Muscle layer of colon (tissue), 2 donors: Measurements from ENCODE around the gene FZD2.
"Not testable (repeated sequence)": the region's sequence is repeated elsewhere in the genome, so short reads cannot be mapped to it uniquely, and the experiment has no call there.

ENCODE experiments used
- H3K27ac ChIP-seq: one replicate; pipeline ENCODE4 v1.7.0; 2013; ENCODE audit warnings: low read depth, mild to moderate bottlenecking, low read length, moderate library complexity
- H3K27me3 ChIP-seq, 2 donors: one replicate each; pipeline ENCODE4 v1.7.0; 2013; ENCODE audit warnings: low read length in 2 of 2, mild to moderate bottlenecking in 2 of 2; ENCODE audit not compliant: insufficient read depth in 2 of 2, control insufficient read depth in 1 of 2
- H3K36me3 ChIP-seq: one replicate; pipeline ENCODE4 v1.7.0; 2013; ENCODE audit warnings: mild to moderate bottlenecking, low read length; ENCODE audit not compliant: insufficient read depth
- H3K4me1 ChIP-seq: one replicate; pipeline ENCODE4 v1.7.0; 2013; ENCODE audit warnings: mild to moderate bottlenecking, low read length; ENCODE audit not compliant: insufficient read depth
- H3K4me3 ChIP-seq, 2 donors: one replicate each; pipeline ENCODE4 v1.7.0; 2013; ENCODE audit warnings: low read length in 2 of 2, low read depth in 1 of 2, mild to moderate bottlenecking in 1 of 2, moderate library complexity in 1 of 2
- H3K9ac ChIP-seq: one replicate; pipeline ENCODE4 v1.7.0; 2013; ENCODE audit warnings: low read length
- H3K9me3 ChIP-seq: one replicate; pipeline ENCODE4 v1.7.0; 2013; ENCODE audit warnings: mild to moderate bottlenecking, low read length
- donor health status: abdominal sarcoma.
- donor health status: Adenocarcinoma of cecum.

FZD2 gene

DNA sequence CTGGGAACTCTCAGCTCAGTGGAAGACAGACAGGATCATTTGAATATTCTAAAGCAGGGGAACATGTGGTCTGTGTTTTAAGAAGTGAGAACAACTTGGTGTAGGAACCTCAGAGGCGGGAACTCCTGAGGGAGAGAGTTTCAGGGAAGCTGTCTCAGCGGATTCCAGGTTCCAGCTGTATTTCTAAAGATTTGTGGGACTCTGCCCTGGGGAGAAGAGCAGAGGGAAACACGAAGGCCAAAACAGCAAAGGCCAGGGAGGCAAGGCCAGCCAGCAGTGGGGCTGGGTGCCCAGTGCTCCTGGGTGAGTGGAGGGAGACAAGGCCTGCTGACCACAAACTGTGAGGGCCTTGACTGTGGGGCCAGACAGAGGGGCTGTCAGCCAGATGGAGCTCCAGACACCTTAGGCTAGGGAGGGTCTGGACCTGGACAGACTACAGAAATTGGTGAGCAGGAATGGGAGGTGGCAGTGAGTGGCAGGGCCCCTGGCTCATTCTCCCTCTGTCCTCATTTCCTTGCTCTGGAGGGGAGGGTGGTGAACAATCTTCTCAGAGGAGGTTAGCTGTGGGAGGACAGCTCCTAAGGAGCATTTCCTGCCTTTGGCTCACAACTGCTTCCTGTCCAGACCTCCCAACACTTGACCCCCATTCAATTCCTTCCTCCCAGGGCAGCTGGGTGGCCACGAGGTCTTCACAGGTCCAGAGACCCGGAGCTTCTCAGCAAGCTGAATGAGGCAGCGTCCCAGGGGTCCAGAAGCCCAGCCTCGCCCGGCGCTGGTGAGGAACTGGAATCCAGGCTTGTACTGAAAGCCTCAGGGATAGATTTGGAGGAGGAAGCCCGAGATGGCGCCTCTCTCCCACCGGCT is 21.0 kb upstream of the FZD2 start:
- H3K4me3 ChIP-seq = no peak overlapping the region

DNA sequence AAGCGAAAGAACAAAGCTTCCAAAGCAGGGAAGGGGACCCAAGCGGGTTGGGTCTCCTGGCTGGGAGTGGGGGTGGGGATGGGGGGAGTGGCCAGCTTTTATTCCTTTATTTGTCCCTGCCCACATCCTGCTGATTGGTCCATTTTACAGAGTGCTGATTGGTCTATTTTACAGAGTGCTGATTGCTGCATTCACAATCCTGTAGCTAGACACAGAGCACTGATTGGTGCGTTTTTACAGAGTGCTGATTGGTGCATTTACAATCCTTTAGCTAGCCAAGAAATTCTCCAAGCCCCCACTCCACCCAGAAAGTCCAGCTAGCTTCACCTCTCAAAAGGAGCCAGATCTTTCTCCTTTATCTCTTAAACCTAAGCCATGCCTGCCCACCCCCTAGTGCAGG is 19.4 kb upstream of the FZD2 start:
- H3K9ac ChIP-seq, H3K9me3 ChIP-seq, H3K4me3 ChIP-seq, H3K27me3 ChIP-seq, H3K36me3 ChIP-seq, H3K27ac ChIP-seq: not testable (repeated sequence)
- peaks cover 12% of the 10 kb centered on the region for H3K4me1 ChIP-seq

More for the DNA sequence above, 21.0 kb upstream of the FZD2 start:
- H3K9ac ChIP-seq = no peak overlapping the region
- H3K9me3 ChIP-seq = no peaks in the 10 kb centered on the region
- no peak overlapping the region for H3K27ac ChIP-seq
- H3K27me3 ChIP-seq = no peaks in the 10 kb centered on the region
- H3K36me3 ChIP-seq = no peaks in the 10 kb centered on the region
- peaks cover 12% of the 10 kb centered on the region for H3K4me1 ChIP-seq

- Histone ChIP-seq H3K9ac (no peak overlapping the region), H3K4me1 (no peaks in the 10 kb centered on the region), H3K27me3 (no peaks in the 10 kb centered on the region), H3K9me3 (no peaks in the 10 kb centered on the region), H3K36me3 (no peaks in the 10 kb centered on the region), H3K27ac (no peak overlapping the region), H3K4me3 (no peak overlapping the region)
These were observed 17.6 kb upstream of the FZD2 start for GRCh38 chr17:44539673-44540072.

DNA sequence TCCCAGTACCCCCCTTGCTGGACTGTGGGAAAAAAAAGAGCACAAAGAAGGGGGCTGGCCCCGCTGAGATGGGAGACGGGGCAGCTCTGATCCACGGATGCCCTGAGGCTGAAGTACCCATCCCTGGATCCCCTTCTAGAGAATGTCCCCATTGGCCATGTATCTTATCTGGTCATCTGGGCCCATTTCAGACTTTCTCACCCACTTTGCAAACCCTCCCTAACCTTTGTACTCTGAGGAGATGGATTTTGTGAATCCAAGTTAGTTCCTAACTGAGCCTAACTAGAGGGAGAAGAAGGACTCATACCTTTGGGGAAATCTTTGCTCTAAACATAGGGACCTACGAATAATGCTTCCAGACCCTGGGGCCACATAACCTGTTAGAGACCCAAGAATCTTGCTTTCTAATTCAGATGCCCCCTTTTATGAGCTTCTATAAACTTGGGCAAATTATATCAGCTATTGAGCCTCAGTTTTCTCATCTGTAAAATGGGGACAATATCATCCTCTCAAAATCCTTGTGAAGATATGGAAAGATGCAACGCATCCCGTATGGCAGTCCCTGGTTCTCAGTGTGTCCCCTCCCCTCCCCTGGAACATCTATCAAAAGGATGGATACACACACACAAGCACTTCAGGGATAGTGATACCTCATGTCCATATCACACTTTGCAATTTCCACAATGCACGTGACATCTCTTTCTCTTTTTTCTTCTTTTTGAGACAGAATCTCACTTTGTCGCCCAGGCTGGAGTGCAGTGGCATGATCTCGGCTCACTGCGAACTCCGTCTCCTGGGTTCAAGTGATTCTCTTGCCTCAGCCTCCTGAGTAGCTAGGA is 16.8 kb upstream of the FZD2 start:
- H3K9ac ChIP-seq = no peak overlapping the region
- H3K27ac ChIP-seq = no peak overlapping the region
- H3K27me3 ChIP-seq = no peaks in the 10 kb centered on the region
- H3K4me1 ChIP-seq = no peaks in the 10 kb centered on the region
- H3K4me3 ChIP-seq = no peak overlapping the region
- H3K9me3 ChIP-seq = no peaks in the 10 kb centered on the region
- H3K36me3 ChIP-seq = no peaks in the 10 kb centered on the region

DNA sequence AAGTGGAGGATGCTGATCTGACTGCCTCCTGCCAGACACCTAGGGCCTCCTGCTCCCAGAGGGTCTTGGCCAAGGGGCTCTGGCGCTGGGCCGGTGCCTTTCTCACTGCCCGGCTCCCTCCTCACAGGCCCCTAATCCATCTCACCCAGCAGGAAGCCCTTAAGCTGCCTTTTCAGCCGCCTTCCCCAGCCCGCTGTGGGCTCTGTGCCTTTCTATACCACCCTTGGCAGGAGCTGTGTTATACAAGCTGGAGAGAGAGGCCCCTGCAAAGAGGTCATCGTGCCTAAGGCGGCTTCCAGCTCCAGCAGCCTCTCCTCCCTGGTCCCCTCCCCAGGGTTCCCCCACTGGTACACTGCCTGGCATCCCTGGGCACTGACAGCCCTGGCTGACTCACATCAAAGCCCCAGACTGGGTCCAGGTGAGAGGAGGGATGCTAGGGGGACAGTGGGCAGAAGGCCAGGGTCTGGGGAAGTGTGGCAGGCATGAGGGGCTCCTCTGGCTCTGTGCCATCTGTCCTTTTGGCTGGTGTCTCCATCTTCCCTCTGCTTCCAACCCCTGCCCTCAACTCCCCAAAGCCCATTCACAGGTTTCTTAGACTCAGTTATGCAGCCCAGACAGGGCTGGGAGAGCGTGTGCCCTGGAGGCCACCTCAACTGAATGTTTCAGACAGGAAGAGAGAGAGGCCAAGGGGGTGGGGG is 15.3 kb upstream of the FZD2 start:
- Histone ChIP-seq H3K27ac (no peak overlapping the region), H3K27me3 (no peaks in the 10 kb centered on the region), H3K4me1 (no peaks in the 10 kb centered on the region), H3K36me3 (no peaks in the 10 kb centered on the region), H3K4me3 (no peak overlapping the region), H3K9me3 (no peaks in the 10 kb centered on the region), H3K9ac (no peak overlapping the region)

- Histone ChIP-seq H3K36me3 (no peaks in the 10 kb centered on the region), H3K27me3 (no peaks in the 10 kb centered on the region), H3K4me3 (peak overlapping the region in 1 of 2 donors; percentile 27), H3K27ac (no peak overlapping the region), H3K9ac (no peak overlapping the region), H3K4me1 (no peaks in the 10 kb centered on the region), H3K9me3 (no peaks in the 10 kb centered on the region)
These were observed 13.9 kb upstream of the FZD2 start for GRCh38 chr17:44543213-44543904.

DNA sequence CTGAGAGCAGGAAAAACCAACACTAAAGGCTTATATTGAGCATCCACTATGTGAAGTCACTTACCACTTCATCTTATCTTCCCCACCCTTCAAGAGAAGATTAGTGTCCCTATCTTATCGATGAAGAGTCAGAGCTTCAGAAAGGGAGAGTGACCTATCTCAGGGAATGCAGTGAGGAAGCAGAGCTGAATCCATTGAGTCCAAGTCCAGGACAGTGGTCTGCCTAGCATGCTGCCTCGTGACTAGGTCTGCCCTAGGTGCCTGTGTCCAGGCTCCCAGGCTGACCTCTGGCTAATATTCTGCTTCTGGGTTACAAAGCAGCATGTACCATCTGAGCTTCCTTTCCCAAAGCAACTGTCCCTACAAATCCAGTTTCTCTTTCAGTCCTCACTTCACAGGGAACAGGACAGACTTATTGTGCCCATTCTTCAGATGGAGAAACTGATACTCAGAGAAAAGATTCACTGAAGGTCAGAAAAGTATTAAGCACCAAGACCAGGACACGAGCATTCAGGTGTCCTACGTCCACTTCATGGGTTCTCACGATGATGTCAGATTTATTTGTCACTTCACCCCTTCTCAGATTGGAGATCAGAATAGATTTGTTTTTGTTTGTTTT is 13.3 kb upstream of the FZD2 start:
- Histone ChIP-seq H3K36me3 (no peaks in the 10 kb centered on the region), H3K9ac (no peak overlapping the region), H3K4me1 (no peaks in the 10 kb centered on the region), H3K9me3 (no peaks in the 10 kb centered on the region), H3K4me3 (no peak overlapping the region), H3K27ac (no peak overlapping the region), H3K27me3 (no peaks in the 10 kb centered on the region)

DNA sequence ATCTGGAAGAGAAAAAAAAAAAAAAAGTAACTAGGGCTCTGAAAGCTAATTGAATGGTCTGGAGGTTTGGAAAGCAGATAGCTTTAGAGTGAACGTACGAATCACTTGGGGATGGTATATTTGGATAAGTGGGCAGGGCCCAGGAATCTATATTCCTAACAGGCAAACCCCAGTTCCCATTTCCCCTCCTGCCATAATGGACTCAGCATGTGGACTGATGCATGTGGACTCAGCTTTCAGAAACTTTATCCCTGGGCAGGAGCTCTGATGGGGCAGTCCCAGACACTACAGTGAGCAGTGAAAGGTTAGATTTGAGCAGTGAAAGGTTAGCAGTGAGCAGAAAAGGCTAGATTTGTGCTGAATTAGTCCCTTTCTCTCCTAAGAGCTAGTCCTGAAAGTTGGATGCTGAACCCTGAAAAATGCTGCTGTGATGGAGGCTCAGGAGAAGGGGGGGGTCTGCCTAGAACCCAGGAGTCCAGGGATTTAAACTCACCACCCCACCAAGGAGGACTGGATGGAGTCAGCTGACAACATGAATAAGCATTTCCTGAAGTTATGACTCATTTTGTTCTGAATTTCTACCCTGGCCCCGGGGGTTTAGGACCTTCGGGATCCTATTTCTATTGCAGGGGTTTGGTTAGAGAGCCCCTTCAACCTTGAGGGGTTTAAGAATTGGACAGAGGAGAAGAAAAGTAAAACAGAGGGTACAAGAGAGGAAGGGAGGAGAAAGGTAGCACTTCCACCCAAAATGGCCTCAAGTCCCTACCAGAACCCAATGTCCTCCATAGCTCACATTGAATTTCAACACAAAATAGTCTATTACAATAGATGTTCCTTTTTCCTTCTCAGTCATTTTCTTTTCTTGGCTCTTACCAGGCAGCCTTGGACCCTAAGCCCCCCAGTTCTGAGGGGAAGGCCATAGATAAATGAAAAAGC is 10.3 kb upstream of the FZD2 start:
- Histone ChIP-seq H3K36me3 (no peaks in the 10 kb centered on the region), H3K9me3 (no peaks in the 10 kb centered on the region), H3K9ac (no peak overlapping the region), H3K27me3 (no peaks in the 10 kb centered on the region), H3K4me3 (no peak overlapping the region), H3K27ac (no peak overlapping the region), H3K4me1 (no peaks in the 10 kb centered on the region)

- Histone ChIP-seq H3K4me3 (no peak overlapping the region), H3K9me3 (no peaks in the 10 kb centered on the region), H3K9ac (no peak overlapping the region), H3K27ac (no peak overlapping the region), H3K4me1 (no peaks in the 10 kb centered on the region), H3K27me3 (no peaks in the 10 kb centered on the region), H3K36me3 (no peaks in the 10 kb centered on the region)
These were observed 9.5 kb upstream of the FZD2 start for GRCh38 chr17:44547625-44548267.
